Hepatocyte (in vitro differentiated cells): ENCODE results near the gene FLRT2.

Experiments used
- EZH2 ChIP-seq: fragments of 200-600 bp; sonication (generic); IDR thresholded peaks from 2 replicates; pipeline ENCODE4 v1.6.1; 2016; ENCODE audit warnings: antibody characterized with exemption, mild to moderate bottlenecking, borderline replicate concordance
- TF ChIP-seq, protein P1 (sequence below): fragments of 200-600 bp; sonication (generic); IDR thresholded peaks from 2 replicates; pipeline ENCODE4 v1.5.1; 2016; ENCODE audit warnings: antibody characterized with exemption, mild to moderate bottlenecking; ENCODE audit not compliant: poor library complexity

DNA sequence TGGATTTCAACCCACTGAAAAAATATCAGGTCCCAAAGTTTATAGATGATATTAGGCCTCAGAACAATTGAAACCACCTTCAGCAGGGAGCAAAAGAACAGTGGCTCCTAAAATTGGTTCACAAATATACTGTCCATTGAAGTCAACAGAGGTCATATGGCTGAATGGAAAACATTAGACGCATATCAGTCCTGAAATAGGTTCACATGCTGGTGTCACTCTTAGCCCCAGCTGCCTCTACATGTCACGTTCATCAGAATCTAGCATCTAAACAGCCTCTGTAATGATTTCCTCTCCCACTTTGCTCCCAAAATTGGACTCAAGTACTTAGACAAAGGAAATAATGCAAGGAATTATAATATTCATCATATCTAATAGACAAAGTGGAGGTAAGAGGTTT lies 8.7 kb downstream of the FLRT2 start:
- TF ChIP-seq, protein P1, sequence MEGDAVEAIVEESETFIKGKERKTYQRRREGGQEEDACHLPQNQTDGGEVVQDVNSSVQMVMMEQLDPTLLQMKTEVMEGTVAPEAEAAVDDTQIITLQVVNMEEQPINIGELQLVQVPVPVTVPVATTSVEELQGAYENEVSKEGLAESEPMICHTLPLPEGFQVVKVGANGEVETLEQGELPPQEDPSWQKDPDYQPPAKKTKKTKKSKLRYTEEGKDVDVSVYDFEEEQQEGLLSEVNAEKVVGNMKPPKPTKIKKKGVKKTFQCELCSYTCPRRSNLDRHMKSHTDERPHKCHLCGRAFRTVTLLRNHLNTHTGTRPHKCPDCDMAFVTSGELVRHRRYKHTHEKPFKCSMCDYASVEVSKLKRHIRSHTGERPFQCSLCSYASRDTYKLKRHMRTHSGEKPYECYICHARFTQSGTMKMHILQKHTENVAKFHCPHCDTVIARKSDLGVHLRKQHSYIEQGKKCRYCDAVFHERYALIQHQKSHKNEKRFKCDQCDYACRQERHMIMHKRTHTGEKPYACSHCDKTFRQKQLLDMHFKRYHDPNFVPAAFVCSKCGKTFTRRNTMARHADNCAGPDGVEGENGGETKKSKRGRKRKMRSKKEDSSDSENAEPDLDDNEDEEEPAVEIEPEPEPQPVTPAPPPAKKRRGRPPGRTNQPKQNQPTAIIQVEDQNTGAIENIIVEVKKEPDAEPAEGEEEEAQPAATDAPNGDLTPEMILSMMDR = no peak
- TF ChIP-seq EZH2 = no peak
